GM12892 (cell line): ENCODE data around the gene PANK1.

ENCODE experiments used
- POLR2A ChIP-seq: IDR thresholded peaks from 2 replicates; pipeline ENCODE4 v1.6.1; 2011; ENCODE audit warnings: low read depth, low read length, control low read depth
- POLR2AphosphoS5 ChIP-seq: IDR thresholded peaks from 2 replicates; pipeline ENCODE4 v1.6.1; 2011; ENCODE audit warnings: low read depth, low read length, control low read depth
- TAF1 ChIP-seq: IDR thresholded peaks from 2 replicates; pipeline ENCODE4 v1.6.1; 2011; ENCODE audit warnings: low read depth, mild to moderate bottlenecking, control low read depth, low read length, borderline replicate concordance

DNA sequence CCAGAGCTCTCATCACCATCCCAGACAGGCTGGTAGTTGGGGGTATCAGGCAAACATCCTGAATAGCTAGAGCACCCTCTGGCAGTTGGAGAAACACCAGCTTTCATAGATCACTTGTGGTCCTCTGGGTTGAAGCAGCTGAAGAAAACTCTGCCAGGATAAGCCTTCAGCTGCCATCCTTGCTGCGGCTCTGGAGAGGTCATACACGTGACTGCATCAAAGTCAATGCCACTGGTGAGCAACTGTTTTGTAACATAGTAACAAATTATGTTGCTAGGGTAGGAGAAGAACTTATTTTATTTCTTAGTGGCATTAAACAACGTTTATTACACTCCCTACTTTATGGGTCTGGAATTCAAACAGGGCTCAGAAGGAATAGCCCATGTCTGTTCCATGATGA is 19.2 kb upstream of the PANK1 start:
- no peak for TF ChIP-seq POLR2A
- no peak for TF ChIP-seq POLR2AphosphoS5
- no peak for TF ChIP-seq TAF1
